ENCODE results near the gene UGCG.
"Not testable (repeated sequence)": the region's sequence is repeated elsewhere in the genome, so short reads cannot be mapped to it uniquely, and the experiment has no call there.

The UGCG gene

DNA sequence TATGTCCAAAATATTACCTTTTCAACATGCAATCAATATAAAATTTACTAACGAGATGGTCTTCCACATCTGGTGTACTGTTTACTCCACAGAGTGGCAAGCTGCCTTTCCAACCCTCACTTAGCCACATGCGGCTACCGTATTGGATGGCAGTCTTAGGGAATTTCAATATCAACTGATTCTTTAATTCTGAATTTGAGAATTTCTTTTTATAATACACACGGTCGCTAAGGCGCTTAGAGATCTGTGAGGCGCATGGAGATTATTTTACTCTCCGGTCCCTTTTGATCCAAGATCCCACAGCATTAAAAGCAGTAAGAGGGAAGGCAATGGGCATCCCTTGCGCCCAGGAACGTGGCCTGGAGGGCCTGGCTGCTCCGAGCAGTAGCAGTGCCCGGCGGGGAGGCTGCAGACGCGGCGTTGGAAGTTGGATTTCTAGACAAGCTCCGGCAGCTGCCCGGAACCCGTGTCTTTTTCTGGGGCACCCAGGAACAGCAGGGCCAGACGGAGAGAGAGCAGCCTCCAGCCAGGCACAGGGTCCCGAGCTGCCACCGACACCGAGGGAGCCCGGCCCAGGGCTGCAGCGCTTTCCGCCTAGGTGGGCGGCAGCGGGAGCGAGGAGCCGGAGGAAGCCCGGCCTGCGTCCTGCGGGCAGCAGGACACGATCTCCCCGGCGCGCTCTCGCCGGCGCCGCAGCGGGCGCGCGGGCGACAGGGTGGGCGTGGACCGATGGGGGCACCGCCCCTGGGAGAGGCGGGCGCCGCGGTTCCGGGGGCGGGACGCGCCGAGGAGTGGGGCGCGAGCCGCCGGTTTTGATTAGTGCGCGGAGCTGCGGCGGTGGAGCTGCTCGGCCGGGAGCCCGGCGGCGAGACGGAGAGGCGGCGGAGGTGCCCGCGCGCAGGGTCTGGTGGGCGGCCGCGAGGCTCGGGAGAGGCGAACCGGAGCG lies at the start of gene UGCG:
UGCG (plus strand) TSS at position 819 of the 946 bp plus-strand sequence. CDS start 402 bp downstream, outside the sequence.
- DNase-seq = peak; percentile 87

DNA sequence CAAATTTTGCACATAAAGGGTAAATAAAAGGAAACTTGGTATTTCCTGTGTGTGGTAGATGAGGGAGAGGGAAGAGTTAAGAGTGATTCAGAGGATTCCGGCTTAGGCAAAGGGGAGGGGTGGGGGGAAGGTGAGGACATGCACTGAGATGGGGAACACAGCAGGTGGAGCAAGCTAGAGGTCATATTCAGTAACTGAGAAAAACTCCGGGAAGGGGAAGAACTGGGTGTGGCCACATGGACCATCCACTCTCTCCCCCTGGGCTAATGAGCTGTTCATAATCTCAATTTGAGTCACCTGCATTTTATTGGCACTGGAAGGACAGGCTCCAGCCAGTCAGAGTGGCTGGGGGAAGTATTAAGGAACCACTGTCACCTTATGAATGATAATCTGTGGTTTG lies 45.1 kb upstream of the UGCG start:
- no peak for DNase-seq

DNA sequence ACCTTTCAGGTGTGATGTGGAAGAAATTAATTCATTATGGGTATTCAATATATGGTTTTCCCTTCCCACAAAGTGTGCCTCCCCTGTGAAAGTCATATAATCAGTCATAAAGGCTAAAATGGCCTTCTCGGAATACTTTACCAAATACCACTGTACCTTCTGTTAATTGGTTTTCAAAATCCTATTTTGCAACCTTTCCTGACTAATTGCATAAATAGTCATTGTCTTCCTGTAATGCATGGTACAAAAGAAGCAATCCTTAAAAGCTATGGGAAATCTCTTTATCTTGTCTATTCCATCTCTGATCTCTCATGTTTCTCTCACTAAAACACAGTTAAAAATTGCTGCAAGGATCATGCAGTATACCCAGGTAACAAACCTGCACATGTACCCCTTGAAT lies 44.3 kb upstream of the UGCG start:
- DNase-seq = no peak

DNA sequence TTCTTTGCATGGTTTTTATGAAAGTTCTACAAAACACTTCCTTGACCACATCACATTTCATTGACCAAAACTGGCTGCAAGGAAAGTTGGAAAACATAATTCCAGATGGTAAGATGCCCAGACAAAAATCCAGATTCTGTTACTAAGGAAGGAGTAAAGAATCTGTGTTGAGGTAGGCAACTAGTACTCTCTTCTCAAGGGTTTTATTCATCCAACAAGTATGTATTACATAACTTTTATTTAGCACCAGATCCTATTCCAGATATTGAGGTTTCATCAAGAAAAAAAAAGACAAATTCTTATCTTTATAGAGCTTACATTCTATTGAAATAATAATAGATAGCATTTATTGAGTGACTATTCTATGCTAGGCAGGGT lies 43.2 kb upstream of the UGCG start:
- no peak for DNase-seq

DNA sequence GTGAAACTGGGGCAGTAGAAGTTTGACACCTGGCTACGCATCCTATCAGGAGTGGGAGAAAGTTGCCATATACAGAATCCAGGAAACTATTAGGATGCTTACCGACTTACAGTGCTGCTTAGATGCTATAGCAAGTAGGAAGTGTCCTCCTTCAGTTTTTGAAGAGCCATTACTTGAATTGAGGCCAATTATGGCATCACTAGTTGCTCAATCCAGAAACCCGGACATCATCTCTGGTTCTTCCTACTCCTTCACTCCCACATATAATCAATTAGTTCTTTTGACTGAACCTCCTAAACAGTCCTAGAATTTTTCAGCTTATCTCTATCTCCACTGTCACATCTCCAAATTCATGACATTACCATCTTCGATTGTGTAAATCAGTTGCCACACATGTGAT lies 41.8 kb upstream of the UGCG start:
- DNase-seq = no peak

DNA sequence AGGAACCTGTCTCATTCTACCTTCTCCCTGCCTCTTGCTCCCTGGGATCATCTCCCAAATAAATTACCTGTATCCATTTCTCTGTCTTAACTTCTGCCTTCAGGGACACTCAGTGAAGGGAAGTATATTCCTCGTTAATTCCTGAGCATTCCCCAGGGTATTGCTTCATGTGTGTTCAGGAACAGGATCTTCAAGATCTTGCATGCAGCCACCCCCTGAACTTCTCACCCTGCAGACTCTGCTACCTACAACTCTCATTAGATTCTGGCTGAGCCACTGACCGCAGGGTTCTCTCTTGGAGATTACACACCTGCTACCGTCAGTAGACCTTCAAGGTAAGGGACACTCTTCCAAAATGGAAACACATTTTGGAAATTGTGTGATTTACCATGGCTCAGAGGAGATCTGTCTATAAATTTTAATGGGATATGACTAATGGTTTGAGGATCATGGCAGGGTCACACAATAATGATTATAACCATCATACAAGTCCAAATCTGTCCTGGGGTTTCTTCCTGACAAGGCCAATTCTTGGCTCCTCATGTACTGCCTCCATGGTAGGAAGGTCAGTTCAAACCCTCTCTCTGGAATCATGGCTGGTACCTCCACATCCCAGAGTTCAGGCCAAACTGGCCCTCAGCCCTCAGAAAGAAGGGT lies 38.9 kb upstream of the UGCG start:
- no peak for DNase-seq

DNA sequence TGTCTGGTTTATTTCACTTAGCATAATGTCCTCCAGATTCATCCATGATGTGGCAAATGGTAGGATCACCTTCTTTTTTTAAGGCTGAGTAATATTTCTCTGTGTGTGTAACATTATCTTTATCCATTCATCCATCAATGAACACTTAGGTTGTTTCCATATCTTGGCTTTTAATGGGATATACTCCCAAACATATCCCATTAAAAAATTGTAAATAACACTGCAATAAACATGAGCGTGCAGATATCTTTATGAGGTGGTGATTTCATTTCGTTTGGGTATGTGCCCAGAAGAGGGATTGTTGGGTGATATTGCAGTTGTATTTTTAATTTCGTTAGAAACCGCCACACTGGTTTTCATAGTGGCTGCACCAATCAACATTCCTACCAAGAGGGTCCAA lies 36.2 kb upstream of the UGCG start:
- no peak for DNase-seq

DNA sequence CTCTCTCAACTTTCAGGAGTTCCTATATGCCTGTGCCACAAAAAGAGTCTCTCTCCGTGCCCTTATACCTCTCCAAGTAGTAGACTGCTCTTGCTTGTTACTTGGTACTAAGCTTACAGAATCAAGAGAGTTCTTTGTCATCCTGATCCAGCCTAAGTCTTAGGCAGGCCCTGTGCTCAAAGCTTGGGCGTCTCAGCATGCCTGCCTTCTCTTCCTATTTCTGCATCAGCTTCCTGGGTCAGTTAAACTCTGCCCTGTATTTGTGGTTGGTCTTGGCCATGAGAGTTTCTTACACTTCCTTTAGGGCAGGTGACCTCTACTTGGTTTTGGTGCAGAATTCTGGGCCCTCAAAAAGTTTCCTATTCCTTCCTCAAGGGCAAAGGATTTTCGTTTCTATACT lies 33.0 kb upstream of the UGCG start:
- no peak for DNase-seq

DNA sequence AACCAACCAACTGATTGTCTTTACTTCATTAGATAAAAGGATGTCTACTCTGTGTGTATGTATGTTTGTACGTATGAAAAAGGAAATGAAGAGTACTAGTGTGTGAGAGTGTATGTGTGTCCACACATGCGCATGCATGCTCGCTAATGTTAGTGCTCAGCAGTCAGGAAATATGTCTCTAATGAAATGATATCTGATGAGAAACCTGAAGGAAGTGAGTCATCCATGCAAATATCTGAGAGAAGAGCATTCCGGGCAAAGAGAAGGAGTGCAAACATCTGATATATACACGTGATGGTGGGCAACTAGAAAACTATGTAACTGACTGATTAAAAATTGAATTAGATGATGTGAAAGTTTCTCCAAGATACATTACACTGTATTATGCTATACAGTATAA lies 29.6 kb upstream of the UGCG start:
- peak; percentile 48 for DNase-seq

DNA sequence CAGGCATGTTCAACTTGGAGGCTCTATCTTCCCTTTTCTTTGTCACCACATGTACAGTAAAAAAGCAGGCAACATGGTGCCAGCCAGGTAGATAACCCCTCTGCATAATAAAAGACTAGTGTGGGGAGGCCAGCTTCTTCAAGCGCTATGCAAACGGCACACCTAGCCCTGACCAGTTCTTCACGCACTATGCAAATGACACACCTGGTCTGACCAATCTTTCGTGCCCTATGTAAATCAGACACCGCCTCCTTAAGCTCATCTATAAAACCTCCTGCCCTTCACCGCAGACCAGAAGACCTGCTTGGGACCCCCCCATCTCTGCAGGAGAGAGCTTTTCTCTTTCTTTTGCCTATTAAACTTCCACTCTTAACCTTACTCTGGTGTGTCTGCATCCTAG lies 28.1 kb upstream of the UGCG start:
- no peak for DNase-seq

DNA sequence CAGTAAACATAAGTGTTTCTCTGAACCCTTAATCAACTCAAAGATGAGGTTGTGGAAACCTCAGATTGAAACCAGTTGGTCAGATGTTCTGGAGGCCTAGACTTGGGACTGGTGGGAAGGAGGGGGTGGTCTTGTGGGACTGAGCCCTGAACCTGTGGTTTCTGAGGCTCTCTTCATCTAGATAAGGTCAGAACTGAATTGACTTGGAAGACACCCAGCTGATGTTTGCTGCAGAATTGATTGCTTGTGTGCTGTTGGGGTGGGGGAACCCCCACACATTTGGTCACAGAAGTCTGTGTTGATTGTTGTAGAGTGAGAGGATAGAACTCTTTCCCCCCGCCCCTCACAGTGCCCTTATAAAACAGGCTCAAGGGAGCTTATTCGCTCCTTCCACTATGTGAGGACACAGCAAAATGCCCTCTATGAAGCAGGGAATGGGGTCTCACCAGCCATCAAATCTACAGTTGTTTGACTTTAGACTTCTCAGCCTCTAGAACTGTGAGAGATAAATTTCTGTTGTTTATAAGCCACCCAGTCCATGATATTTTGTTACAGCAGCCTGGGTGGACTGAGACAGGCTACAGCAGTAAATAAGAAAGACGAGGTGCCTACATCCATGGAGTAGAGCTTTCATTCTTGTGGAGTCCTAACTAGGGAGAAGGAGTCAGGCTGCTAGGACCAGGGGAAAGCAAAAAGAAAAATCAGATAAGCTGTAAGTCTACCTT lies 25.7 kb upstream of the UGCG start:
- no peak for DNase-seq

DNA sequence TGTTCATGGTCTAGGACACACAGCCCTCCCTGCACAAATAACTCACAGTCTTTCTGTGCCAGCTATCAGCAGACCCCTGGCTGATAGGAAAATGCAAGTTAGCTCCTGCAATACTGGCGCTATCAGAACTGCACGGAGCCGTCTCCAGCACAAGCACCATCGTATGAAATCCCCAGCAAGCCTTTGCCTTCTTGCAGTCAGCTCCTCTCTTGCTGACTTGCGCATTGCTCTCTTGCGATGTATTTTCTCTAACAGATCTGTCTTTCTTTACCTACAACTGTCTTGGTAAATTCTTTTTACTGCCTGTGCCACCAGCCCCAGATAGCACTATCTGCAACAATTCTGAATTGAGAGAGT lies 25.1 kb upstream of the UGCG start:
- DNase-seq = no peak

DNA sequence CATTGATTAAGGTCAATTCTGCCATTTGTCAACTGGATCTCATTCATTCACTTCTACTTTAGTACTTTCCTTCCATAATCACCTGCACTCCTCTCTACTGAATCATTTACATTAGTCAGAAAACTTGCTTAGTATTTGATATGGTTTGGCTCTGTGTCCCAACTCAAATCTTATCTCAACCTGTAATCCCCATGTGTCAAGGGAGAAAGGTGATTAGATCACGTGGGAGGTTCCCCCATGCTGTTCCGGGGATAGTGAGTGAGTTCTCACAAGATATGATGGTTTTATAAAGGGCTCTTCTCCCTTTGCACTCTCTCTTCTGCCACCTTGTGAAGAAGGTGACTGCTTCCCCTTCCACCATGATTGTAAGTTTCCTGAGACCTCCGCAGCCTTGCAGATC lies 23.7 kb upstream of the UGCG start:
- DNase-seq = no peak

DNA sequence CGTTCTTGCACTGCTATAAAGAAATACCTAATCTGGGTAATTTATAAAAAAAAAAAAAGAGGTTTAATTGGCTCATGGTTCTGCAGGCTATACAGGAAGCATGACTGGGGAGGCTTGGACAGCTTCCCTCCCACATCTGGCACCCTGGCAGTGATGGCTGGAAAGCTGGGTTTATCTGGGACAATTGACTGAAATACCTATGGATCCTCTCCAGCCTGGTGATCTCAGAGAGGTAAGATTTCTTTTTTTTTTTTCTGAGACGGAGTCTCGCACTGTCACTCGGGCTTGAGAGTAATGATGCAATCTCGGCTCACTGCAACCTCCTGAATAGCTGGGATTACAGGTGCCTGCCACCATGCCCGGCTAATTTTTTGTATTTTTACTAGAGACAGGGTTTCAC lies 22.7 kb upstream of the UGCG start:
- no peak for DNase-seq

DNA sequence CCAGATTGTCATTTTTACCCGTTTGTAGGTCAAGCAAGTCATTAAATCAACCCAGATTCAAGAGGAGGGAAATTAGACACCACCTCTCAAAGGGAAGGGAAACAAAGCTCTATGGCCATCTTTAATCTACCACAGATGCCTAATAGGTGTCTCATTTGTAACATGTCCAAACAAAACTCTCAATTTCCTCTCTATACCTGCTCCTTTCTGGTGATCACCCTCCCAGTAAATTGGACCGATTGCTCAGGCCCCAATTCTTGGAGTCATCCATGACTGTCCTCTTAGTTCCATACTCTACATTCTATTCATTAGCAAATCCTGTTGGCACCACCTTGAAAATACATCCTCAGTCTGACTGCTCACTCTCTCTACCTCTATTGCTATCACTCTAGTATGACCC lies 22.1 kb upstream of the UGCG start:
- DNase-seq = no peak

DNA sequence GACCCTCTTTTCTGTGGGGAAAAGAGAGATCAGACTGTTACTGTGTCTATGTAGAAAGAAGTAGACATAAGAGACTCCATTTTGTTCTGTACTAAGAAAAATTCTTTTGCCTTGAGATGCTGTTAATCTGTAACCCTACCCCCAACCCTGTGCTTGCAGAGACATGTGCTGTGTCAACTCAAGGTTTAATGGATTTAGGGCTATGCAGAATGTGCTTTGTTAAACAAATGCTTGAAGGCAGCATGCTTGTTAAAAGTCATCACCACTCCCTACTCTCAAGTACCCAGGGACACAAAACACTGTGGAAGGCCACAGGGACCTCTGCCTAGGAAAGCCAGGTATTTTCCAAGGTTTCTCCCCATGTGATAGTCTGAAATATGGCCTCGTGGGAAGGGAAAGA lies 21.3 kb upstream of the UGCG start:
- DNase-seq = not testable (repeated sequence)

DNA sequence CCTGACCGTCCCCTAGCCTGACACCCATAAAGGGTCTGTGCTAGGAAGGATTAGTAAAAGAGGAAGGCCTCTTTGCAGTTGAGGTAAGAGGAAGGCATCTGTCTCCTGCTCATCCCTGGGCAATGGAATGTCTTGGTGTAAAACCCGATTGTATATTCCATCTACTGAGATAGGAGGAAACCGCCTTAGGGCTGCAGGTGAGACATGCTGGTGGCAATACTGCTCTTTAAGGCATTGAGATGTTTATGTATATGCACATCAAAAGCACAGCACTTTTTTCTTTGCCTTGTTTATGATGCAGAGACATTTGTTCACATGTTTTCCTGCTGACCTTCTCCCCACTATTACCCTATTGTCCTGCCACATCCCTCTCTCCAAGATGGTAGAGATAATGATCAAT lies 20.9 kb upstream of the UGCG start:
- not testable (repeated sequence) for DNase-seq

DNA sequence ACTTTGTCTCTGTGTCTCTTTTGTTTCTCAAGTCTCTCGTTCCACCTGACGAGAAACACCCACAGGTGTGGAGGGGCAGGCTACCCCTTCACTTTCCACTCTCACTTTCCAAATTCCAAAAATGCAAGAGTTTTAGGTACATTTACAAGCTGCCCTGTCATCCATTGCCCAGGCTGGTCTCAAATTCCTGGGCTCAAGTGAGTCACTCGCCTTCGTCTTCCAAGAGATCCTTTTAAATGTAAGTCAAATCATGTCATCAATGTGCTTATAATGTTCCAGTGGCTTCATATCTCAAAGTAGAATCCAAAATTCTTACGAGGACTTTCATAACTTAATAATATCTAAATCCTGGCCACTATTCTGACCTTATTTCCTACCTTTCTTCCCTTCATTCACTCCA lies 20.4 kb upstream of the UGCG start:
- no peak for DNase-seq

DNA sequence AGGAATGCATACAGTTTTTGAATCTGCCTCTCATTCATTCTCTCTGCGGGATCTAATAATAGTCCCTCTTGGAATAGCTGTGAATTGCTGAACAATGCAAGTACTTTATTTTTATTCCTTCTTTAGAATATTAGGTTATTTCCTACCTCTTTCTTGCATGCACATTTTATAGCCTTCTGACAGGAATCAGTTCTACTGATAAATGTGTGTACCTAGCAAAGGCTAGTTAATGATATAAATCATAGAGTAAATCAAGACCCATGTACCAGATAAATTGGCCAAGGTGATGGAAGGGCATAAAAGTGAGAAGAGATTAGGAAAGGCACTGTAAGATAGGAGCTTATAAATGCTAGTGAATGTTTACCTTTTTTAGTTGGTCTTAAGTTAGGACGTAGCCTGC lies 19.2 kb upstream of the UGCG start:
- no peak for DNase-seq

DNA sequence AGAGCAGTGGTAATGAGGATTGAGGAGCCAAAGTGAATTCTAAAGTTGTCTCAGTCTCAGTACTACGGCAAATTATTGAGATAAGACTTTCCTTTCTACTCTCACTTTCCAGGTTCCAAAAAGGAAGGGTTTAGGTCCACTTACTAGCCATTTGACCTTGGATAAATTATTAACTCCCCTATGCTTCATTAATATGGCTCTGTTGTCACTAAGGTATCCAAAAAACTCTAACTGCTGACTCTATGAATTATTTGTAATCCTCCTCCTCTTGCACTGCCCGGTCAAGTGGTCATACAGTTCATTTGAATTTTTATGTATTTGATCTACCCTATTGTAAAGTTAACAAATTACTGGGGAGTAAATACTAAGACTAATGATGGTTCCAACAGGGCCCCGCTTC lies 17.7 kb upstream of the UGCG start:
- no peak for DNase-seq

DNA sequence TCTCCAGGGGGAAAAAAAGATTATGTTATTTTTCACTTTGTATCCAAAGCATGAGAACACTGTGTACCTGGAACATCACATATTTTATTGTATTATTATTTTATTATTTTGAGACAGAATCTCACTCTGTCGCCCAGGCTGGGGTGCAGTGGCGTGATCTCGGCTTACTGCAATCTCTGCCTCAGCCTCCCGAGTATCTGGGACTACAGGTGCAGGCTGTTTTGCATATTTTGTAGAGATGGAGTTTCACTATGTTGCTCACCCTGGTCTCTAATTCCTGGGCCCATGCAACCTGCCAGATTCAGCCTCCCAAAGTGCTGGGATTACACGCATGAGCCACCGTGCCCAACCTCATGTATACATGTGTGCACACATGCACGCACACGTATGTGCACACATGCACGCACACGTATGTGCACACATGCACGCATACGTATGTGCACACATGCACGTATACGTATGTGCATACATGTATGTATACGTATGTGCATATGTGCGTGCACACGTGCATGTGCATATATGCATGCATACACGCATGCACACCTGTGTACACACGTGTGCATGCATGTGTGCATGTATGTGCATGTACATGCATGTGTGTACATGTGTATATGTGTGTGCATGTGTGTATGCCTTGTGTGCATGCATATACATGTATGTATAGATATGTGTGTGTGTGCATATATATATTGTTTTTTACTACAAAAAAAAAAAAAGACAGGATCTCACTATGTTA lies 9.5 kb upstream of the UGCG start:
- DNase-seq = no peak

DNA sequence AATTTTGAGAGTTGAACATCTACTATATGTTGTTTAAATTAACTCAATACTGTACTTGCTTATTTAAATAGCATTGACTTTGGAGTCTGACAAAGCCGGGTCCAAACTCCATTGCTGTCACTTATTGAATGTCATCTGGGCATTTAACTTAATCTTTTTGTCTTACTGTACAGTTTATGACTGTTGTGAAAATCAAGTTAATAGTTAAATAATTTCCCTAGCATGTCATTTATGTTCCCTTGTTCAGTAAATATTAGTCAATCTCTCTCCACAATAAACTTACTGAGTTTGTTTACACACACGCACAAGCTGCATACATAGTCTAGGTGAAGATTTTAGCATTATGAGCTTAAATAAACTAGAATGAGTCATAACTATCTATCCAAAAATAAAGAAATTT lies 6.3 kb upstream of the UGCG start:
- DNase-seq = no peak

DNA sequence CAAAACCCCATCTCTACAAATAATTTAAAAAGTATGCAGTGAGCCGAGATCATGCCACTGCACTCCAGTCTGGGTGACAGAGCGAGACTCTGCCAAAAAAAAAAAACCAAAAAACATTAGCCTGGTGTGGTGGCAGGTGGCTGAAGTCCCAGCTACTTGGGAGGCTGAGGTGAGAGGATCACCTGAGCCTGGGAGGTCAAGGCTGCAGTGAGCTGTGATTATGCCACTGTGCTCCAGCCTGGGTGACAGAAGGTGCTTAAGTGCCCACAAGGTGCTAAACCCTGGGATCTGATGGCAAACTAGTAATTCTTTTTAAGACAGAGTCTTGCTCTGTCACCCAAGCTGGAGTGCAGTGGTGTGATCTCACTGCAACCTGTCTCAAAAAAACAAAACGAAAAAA lies 5.7 kb upstream of the UGCG start:
- DNase-seq = not testable (repeated sequence)
